C4-2B (cell line): Measurements from ENCODE around the gene GRK5.

Source experiments
- ZFX ChIP-seq: fragments of 450-650 bp; IDR thresholded peaks from 2 replicates; pipeline ENCODE4 v1.6.1; 2017
- TF ChIP-seq, protein P1 (sequence below): fragments of 450-650 bp; conservative IDR thresholded peaks from 2 replicates; pipeline ENCODE4 v1.5.1; 2017; ENCODE audit warnings: mild to moderate bottlenecking

DNA sequence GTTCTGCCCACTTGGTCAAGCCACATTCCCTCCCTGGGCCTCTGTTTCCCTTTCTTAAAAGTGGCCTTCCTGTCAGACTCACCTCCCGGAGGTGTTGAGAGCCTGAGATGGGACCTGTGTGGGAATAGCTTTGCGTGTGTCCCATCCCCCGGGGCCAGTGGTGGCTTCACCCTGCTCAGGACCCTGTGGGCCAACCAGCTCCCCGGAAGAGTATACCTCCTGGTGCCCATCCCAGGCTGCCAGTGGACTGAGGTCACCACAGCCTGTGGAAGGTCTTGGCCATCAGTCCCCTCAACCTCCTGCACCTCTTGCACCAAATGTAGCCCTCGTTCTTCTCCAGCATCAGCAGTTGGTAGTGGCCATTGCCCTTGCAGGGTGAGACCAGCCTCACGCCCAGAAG, 190.0 kb downstream of the GRK5 start:
- TF ChIP-seq, protein P1, sequence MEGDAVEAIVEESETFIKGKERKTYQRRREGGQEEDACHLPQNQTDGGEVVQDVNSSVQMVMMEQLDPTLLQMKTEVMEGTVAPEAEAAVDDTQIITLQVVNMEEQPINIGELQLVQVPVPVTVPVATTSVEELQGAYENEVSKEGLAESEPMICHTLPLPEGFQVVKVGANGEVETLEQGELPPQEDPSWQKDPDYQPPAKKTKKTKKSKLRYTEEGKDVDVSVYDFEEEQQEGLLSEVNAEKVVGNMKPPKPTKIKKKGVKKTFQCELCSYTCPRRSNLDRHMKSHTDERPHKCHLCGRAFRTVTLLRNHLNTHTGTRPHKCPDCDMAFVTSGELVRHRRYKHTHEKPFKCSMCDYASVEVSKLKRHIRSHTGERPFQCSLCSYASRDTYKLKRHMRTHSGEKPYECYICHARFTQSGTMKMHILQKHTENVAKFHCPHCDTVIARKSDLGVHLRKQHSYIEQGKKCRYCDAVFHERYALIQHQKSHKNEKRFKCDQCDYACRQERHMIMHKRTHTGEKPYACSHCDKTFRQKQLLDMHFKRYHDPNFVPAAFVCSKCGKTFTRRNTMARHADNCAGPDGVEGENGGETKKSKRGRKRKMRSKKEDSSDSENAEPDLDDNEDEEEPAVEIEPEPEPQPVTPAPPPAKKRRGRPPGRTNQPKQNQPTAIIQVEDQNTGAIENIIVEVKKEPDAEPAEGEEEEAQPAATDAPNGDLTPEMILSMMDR: no peak
- TF ChIP-seq ZFX: no peak
